HEK293 (cell line): ENCODE measurements around the gene PHF5A.

Experiments used
- CTCF ChIA-PET: fragments of 350-600 bp; formaldehyde crosslinking; extraction: SDS; loops from one replicate; lab custom pipeline; 2021; ENCODE audit warnings: antibody characterized with exemption; lab: Yijun Ruan, JAX
- POLR2A ChIA-PET: fragments of 300-600 bp; formaldehyde crosslinking; extraction: SDS; loops from one replicate; lab custom pipeline; 2020; ENCODE audit warnings: antibody characterized with exemption, inconsistent platforms; lab: Yijun Ruan, JAX
- H3K27ac ChIP-seq: fragments of 200-500 bp; sonication (Bioruptor generic); 2 replicates; pipeline ENCODE4 v1.5.1; 2014; ENCODE audit warnings: low read depth, low read length, control low read depth, inconsistent platforms; ENCODE audit errors: extremely low read depth
- H3K36me3 ChIP-seq, 2 experiments: fragments of 200-500 bp in 1 of 2; sonication (Bioruptor generic) in 1 of 2; 1 replicate in 1 of 2; 2 replicates in 1 of 2; pipeline ENCODE4 v1.5.1; 2014 to 2017; ENCODE audit warnings: inconsistent platforms in 2 of 2, low read length in 2 of 2; ENCODE audit not compliant: control insufficient read depth in 2 of 2, insufficient read depth in 1 of 2
- H3K4me1 ChIP-seq: fragments of 200-500 bp; sonication (Bioruptor generic); 2 replicates; pipeline ENCODE4 v1.5.1; 2014; ENCODE audit warnings: mild to moderate bottlenecking, low read length, inconsistent platforms; ENCODE audit not compliant: control insufficient read depth, insufficient read depth
- H3K4me3 ChIP-seq: 2 replicates; pipeline ENCODE4 v1.5.1; 2011; ENCODE audit warnings: low read depth, mild to moderate bottlenecking, control low read depth, low read length, moderate library complexity
- H3K9me3 ChIP-seq: fragments of 200-500 bp; sonication (Bioruptor generic); 2 replicates; pipeline ENCODE4 v1.5.1; 2014; ENCODE audit warnings: low read depth, low read length, inconsistent platforms; ENCODE audit not compliant: control insufficient read depth, insufficient read depth
- HOXA7 ChIP-seq: sonication (generic); formaldehyde crosslinking; IDR thresholded peaks from 2 replicates; pipeline ENCODE4 v1.8.1; 2022; ENCODE audit warnings: missing genetic modification reagents, borderline replicate concordance
- MEIS1 ChIP-seq: sonication (generic); formaldehyde crosslinking; IDR thresholded peaks from 2 replicates; pipeline ENCODE4 v1.8.1; 2022; ENCODE audit warnings: missing genetic modification reagents, mild to moderate bottlenecking, borderline replicate concordance
- OVOL3 ChIP-seq: fragments of 450-650 bp; formaldehyde crosslinking; IDR thresholded peaks from 2 replicates; pipeline ENCODE4 v1.5.1; 2016; ENCODE audit warnings: missing biosample characterization, missing genetic modification characterization
- PBX3 ChIP-seq: sonication (generic); formaldehyde crosslinking; IDR thresholded peaks from 2 replicates; pipeline ENCODE4 v1.8.1; 2022; ENCODE audit warnings: mild to moderate bottlenecking, moderate library complexity, missing genetic modification reagents
- SALL2 ChIP-seq: fragments of 450-650 bp; formaldehyde crosslinking; IDR thresholded peaks from 2 replicates; pipeline ENCODE4 v1.5.0; 2017; ENCODE audit warnings: missing biosample characterization, mild to moderate bottlenecking, missing genetic modification characterization, borderline replicate concordance
- ZBTB48 ChIP-seq: fragments of 450-650 bp; formaldehyde crosslinking; IDR thresholded peaks from 2 replicates; pipeline ENCODE4 v1.5.1; 2016; ENCODE audit warnings: missing biosample characterization, missing genetic modification characterization
- ZFHX2 ChIP-seq: fragments of 450-650 bp; formaldehyde crosslinking; conservative IDR thresholded peaks from 2 replicates; pipeline ENCODE4 v1.5.1; 2016; ENCODE audit warnings: missing biosample characterization, missing genetic modification characterization
- ZNF140 ChIP-seq: fragments of 450-650 bp; formaldehyde crosslinking; IDR thresholded peaks from 2 replicates; pipeline ENCODE4 v1.5.1; 2016; ENCODE audit warnings: missing biosample characterization, missing genetic modification characterization
- ZNF155 ChIP-seq: fragments of 450-650 bp; formaldehyde crosslinking; IDR thresholded peaks from 2 replicates; pipeline ENCODE4 v1.5.1; 2016; ENCODE audit warnings: missing biosample characterization, missing genetic modification characterization
- ZNF324 ChIP-seq: fragments of 450-650 bp; formaldehyde crosslinking; IDR thresholded peaks from 2 replicates; pipeline ENCODE4 v1.5.1; 2016; ENCODE audit warnings: missing biosample characterization, missing genetic modification characterization
- ZNF335 ChIP-seq: fragments of 450-650 bp; formaldehyde crosslinking; conservative IDR thresholded peaks from 2 replicates; pipeline ENCODE4 v1.5.1; 2016; ENCODE audit warnings: missing biosample characterization, missing genetic modification characterization
- ZNF398 ChIP-seq: fragments of 450-650 bp; formaldehyde crosslinking; IDR thresholded peaks from 2 replicates; pipeline ENCODE4 v1.5.1; 2017; ENCODE audit warnings: missing biosample characterization, missing genetic modification characterization
- ZNF544 ChIP-seq: fragments of 450-650 bp; formaldehyde crosslinking; IDR thresholded peaks from 2 replicates; pipeline ENCODE4 v1.5.0; 2017; ENCODE audit warnings: missing biosample characterization, missing genetic modification characterization
- ZNF549 ChIP-seq: fragments of 450-650 bp; IDR thresholded peaks from 2 replicates; pipeline ENCODE4 v1.5.1; 2018; ENCODE audit warnings: missing biosample characterization, missing genetic modification characterization, mild to moderate bottlenecking, inconsistent platforms, moderate library complexity
- ZNF596 ChIP-seq: fragments of 450-650 bp; IDR thresholded peaks from 2 replicates; pipeline ENCODE4 v1.5.0; 2018; ENCODE audit warnings: missing biosample characterization, mild to moderate bottlenecking, missing genetic modification characterization, moderate library complexity
- ZNF623 ChIP-seq: fragments of 450-650 bp; formaldehyde crosslinking; IDR thresholded peaks from 2 replicates; pipeline ENCODE4 v1.5.1; 2016; ENCODE audit warnings: missing biosample characterization, missing genetic modification characterization
- ZNF654 ChIP-seq: fragments of 450-650 bp; formaldehyde crosslinking; IDR thresholded peaks from 2 replicates; pipeline ENCODE4 v1.5.1; 2016; ENCODE audit warnings: low read depth, missing biosample characterization, missing genetic modification characterization
- ZNF677 ChIP-seq: fragments of 450-650 bp; IDR thresholded peaks from 2 replicates; pipeline ENCODE4 v1.5.0; 2018; ENCODE audit warnings: missing biosample characterization, mild to moderate bottlenecking, missing genetic modification characterization, moderate library complexity
- ZNF747 ChIP-seq: fragments of 450-650 bp; formaldehyde crosslinking; IDR thresholded peaks from 2 replicates; pipeline ENCODE4 v1.5.1; 2016; ENCODE audit warnings: missing biosample characterization, missing genetic modification characterization
- ZNF768 ChIP-seq: fragments of 450-650 bp; formaldehyde crosslinking; IDR thresholded peaks from 2 replicates; pipeline ENCODE4 v1.5.1; 2018; ENCODE audit warnings: missing biosample characterization, mild to moderate bottlenecking, missing genetic modification characterization
- ZSCAN16 ChIP-seq: fragments of 450-650 bp; formaldehyde crosslinking; IDR thresholded peaks from 2 replicates; pipeline ENCODE4 v1.5.1; 2016; ENCODE audit warnings: missing biosample characterization, missing genetic modification characterization
- TF ChIP-seq, protein P1 (sequence below): fragments of 450-650 bp; formaldehyde crosslinking; IDR thresholded peaks from 2 replicates; pipeline ENCODE4 v1.5.1; 2016; ENCODE audit warnings: missing biosample characterization, missing genetic modification characterization
- TF ChIP-seq, protein P2 (sequence below): fragments of 450-650 bp; formaldehyde crosslinking; IDR thresholded peaks from 2 replicates; pipeline ENCODE4 v1.5.1; 2016; ENCODE audit warnings: missing biosample characterization, missing genetic modification characterization

The PHF5A gene

GRCh38 chr22:41468381-41469217 is at the start of gene PHF5A, which contains the start of gene ACO2 (continued):
- no peak for TF ChIP-seq PBX3 (CRISPR knock-in tag)

DNA sequence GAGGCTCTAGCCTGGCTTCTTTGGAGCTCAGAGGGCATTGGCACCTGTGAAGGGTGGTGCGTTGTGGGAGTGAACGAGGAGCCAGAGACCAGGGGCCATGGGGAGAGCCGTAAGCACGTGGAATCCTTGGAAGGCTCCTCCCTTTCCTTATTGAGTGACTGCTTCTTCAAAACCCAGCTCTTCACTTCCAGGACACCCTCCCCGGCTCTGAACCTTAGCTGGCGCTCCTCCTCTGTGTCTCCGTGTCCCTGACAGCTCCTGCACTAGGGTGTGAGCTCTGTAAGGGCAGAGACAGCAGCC is 49.5 kb upstream of the PHF5A start:
- ChIA-PET POLR2A (interaction anchor here (1.2 to 2.5 kb wide), 6 partner anchors 9 to 114 kb away, joined by 5 to 24 read pairs (median 6); partner anchors contain the start of genes ACO2, PHF5A, PMM1 and TOB2), CTCF (interaction anchor here (0.6 to 9.5 kb wide), 52 partner anchors 9 to 835 kb away, joined by 3 to 301 read pairs (median 5); partner anchors contain the start of genes ACO2, PHF5A, POLR3H and TOB2)
- no peaks in the 10 kb centered on the region for H3K9me3 ChIP-seq
- peaks cover 3 to 75% of the 10 kb centered on the region in 2 experiments; a peak in 2 of 3 replicates for H3K36me3 ChIP-seq
- no peak overlapping the region for H3K27ac ChIP-seq
- H3K4me1 ChIP-seq = peaks cover 4% of the 10 kb centered on the region
- TF ChIP-seq ZNF155 (tag by site-specific recombination) (no peak), MEIS1 (CRISPR knock-in tag) (no peak)
- no peak overlapping the region for H3K4me3 ChIP-seq

- ChIA-PET CTCF (interaction anchor here (0.6 to 9.5 kb wide), 56 partner anchors 10 to 594 kb away, joined by 3 to 301 read pairs (median 4); partner anchors contain the start of genes ACO2, PHF5A, POLR3H and TOB2), POLR2A (interaction anchor here (0.6 to 2.5 kb wide), 7 partner anchors 10 to 154 kb away, joined by 5 to 24 read pairs (median 6); partner anchors contain the start of genes ACO2, PHF5A, PMM1 and TOB2)
- Histone ChIP-seq H3K4me1 (peaks cover 10% of the 10 kb centered on the region), H3K27ac (no peak overlapping the region), H3K36me3 (peaks cover 3 to 71% of the 10 kb centered on the region in 2 experiments; a peak in 2 of 3 replicates), H3K4me3 (no peak overlapping the region), H3K9me3 (no peaks in the 10 kb centered on the region)
- TF ChIP-seq ZNF549 (tag by site-specific recombination) (no peak), ZSCAN16 (tag by site-specific recombination) (no peak), ZNF654 (tag by site-specific recombination) (peak; percentile 73), ZNF747 (no peak), ZNF768 (tag by site-specific recombination) (no peak), ZNF623 (tag by site-specific recombination) (no peak), ZNF398 (tag by site-specific recombination) (no peak), HOXA7 (CRISPR knock-in tag) (no peak), ZNF335 (tag by site-specific recombination) (no peak), ZNF544 (tag by site-specific recombination) (no peak), OVOL3 (no peak), ZNF324 (no peak), ZNF677 (tag by site-specific recombination) (no peak), ZNF140 (tag by site-specific recombination) (no peak), ZBTB48 (tag by site-specific recombination) (no peak), SALL2 (tag by site-specific recombination) (no peak), ZFHX2 (tag by site-specific recombination) (no peak), ZNF596 (tag by site-specific recombination) (no peak)
- TF ChIP-seq, protein P1, sequence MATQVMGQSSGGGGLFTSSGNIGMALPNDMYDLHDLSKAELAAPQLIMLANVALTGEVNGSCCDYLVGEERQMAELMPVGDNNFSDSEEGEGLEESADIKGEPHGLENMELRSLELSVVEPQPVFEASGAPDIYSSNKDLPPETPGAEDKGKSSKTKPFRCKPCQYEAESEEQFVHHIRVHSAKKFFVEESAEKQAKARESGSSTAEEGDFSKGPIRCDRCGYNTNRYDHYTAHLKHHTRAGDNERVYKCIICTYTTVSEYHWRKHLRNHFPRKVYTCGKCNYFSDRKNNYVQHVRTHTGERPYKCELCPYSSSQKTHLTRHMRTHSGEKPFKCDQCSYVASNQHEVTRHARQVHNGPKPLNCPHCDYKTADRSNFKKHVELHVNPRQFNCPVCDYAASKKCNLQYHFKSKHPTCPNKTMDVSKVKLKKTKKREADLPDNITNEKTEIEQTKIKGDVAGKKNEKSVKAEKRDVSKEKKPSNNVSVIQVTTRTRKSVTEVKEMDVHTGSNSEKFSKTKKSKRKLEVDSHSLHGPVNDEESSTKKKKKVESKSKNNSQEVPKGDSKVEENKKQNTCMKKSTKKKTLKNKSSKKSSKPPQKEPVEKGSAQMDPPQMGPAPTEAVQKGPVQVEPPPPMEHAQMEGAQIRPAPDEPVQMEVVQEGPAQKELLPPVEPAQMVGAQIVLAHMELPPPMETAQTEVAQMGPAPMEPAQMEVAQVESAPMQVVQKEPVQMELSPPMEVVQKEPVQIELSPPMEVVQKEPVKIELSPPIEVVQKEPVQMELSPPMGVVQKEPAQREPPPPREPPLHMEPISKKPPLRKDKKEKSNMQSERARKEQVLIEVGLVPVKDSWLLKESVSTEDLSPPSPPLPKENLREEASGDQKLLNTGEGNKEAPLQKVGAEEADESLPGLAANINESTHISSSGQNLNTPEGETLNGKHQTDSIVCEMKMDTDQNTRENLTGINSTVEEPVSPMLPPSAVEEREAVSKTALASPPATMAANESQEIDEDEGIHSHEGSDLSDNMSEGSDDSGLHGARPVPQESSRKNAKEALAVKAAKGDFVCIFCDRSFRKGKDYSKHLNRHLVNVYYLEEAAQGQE = no peak
- TF ChIP-seq, protein P2, sequence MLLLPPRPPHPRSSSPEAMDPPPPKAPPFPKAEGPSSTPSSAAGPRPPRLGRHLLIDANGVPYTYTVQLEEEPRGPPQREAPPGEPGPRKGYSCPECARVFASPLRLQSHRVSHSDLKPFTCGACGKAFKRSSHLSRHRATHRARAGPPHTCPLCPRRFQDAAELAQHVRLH (tag by site-specific recombination) = no peak
Measured at GRCh38 chr22:41517172-41518047, 48.9 kb upstream of the PHF5A start.
